ENCODE measurements around the gene DCDC1.

DCDC1 gene

DNA sequence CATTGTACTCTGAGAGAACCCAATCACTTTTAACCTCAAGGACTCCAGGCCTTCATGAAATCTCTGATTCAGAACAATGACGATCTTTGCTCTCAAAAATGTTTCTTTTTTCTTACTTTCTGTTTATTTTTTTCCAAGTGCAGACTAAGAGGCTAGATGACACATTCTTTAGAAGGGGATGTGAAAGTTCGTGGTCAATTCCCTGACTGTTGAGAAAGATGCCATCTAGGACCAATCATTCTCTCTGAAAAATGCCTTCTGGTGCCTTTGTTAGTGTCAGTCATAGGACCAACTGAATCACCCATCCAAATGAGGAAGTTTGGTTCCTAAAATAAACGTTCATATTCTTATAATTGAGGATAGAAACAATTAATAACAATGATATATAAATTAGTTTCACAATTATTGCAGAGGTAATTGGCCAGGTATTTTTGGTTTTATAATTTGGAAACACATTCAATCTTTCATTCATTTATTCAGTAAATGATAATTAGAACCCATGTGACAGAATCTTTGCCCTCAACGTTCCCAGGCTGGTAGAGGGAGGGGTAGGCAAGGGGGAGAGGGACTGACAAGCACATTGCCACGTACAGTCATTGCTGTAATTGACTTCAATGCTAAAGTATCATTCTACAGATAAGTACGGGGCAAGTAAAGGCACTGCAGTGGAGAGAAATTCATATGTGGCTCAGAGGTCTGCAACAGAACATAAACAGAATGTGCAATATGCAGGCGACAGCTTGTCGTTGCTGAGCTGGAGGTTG lies 450.0 kb downstream of the DCDC1 start:
- in situ Hi-C loops (cut with HindIII; ENCODE audit: low sequenced_read_pairs): loop anchor here (10.0 kb wide), 1 partner anchor 585 kb away; no protein-coding TSS in a partner anchor

GRCh38 chr11:30917859-30918478 lies 451.6 kb downstream of the DCDC1 start:
- in situ Hi-C loops (cut with HindIII; ENCODE audit: low sequenced_read_pairs): loop anchor here (10.0 kb wide), 1 partner anchor 583 kb away; no protein-coding TSS in a partner anchor

DNA sequence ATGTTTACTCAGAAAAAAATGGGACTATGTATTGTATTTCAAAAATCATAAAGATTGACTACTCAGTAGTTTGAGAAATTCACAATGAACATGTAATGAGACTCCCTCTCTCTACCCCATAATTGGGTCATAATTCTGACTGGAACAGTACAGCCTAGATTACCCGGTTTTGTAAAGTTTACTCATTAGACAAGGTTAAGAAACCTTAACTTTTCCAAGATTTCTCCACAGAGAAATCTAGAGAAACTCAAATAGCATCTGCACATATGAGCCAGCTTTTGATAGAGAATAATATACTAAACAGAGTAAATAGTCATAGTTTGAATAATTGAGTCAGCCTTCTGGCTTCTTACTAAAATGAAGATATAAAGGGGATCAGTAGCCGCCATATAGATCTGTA lies 452.3 kb downstream of the DCDC1 start:
- in situ Hi-C loops (cut with HindIII; ENCODE audit: low sequenced_read_pairs): loop anchor here (10.0 kb wide), 1 partner anchor 582 kb away; no protein-coding TSS in a partner anchor

- in situ Hi-C loops (cut with HindIII; ENCODE audit: low sequenced_read_pairs): loop anchor here (10.0 kb wide), 1 partner anchor 582 kb away; no protein-coding TSS in a partner anchor
Observed at GRCh38 chr11:30916764-30917163, 452.8 kb downstream of the DCDC1 start.

- in situ Hi-C loops (cut with HindIII; ENCODE audit: low sequenced_read_pairs): loop anchor here (10.0 kb wide), 1 partner anchor 579 kb away; no protein-coding TSS in a partner anchor
Observed at GRCh38 chr11:30914143-30914762, 455.3 kb downstream of the DCDC1 start.

GRCh38 chr11:30911247-30911646 lies 458.3 kb downstream of the DCDC1 start:
- in situ Hi-C loops (cut with HindIII; ENCODE audit: low sequenced_read_pairs): loop anchor here (10.0 kb wide), 1 partner anchor 576 kb away; no protein-coding TSS in a partner anchor

DNA sequence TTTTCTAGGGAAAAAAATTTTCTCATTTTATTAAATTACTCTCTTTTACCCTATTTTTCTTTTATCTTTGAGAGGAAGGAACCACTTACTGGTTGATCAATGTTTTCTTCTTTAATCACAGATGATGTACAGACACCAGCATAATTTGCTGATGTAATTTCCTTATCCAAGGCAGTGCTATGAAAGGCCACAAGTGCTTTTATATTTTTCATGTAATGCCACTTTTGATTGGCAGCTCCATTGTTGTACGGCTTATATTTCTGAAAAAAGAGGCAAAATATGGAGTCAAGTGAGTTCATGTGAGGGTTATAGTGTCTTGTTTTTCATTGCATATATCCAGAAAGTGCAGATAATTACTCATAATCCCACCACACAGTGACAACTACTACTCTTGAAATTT lies 460.7 kb downstream of the DCDC1 start:
- in situ Hi-C loops (cut with HindIII; ENCODE audit: low sequenced_read_pairs): no loop called here

- in situ Hi-C loops (cut with HindIII; ENCODE audit: low sequenced_read_pairs): no loop called here
Observed at GRCh38 chr11:30908272-30908671, 461.3 kb downstream of the DCDC1 start.

DNA sequence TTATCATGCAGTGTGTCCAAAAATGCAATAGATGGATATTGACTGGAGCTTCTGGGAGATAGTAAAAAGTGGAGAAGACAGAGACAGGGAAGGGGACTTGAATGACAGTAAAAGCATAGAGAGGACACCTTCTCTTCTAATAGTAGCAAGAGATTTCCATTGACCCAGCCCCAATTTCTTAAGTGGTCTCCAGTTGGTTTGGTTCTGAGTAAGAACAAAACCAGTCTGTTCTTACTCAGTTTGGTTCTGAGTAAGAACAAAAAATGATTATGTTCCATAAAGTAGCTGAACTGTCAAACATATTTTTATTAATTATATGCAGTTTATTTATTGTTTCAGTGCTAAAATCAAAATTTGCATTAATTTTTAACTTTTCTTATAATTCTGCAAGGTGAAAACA lies 466.6 kb downstream of the DCDC1 start:
- in situ Hi-C loops (cut with HindIII; ENCODE audit: low sequenced_read_pairs): no loop called here

DNA sequence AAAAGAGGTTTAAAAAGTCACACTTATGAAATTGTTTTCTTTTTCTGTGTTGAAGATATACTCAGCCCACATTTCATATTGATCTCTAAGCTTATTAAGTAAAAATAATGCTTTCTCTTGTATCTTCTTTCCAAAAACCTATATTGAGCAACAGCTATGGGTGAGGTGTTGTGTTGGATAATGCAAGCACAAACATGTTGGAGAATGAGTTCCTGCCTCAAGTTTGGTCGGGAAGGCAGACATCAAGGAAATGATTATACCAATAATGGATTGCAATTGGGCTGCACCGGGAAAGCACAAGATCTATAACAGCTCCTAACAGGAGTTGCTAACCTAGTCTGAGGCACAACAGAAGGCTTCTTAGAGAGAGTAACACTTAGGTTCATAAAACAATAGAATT lies 474.5 kb downstream of the DCDC1 start:
- in situ Hi-C loops (cut with HindIII; ENCODE audit: low sequenced_read_pairs): no loop called here

GRCh38 chr11:30893318-30893717 lies 476.2 kb downstream of the DCDC1 start:
- in situ Hi-C loops (cut with HindIII; ENCODE audit: low sequenced_read_pairs): no loop called here

DNA sequence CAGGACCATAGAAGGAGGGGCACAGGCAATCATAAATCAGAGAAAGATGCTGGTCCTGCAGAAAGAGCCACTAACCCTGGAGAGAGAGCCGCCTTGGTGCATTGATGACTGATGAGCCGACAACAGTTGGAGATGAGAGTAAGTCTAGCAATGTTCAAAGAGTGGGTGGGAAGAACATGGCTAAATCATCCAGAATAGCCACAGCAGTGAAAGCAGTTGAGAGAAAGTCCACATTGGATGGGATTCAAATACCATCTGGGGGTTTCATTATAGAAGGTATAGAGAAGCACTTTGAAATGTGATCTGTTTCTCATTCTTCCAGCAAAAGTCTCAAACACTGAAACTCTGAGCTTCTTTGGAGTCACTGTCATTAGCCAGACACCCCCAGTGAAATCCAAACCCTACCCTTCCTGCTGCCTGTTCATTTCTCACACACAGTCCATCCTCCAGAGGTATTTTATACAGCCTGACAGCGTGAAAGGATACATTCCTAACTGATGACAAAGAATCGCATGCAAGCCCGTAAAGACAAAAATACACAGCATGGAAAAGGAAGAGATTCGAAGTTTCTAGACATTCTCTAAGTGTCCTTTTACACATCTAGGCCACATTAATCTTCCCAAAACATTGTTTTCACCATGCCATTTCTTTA lies 480.3 kb downstream of the DCDC1 start:
- in situ Hi-C loops (cut with HindIII; ENCODE audit: low sequenced_read_pairs): no loop called here

DNA sequence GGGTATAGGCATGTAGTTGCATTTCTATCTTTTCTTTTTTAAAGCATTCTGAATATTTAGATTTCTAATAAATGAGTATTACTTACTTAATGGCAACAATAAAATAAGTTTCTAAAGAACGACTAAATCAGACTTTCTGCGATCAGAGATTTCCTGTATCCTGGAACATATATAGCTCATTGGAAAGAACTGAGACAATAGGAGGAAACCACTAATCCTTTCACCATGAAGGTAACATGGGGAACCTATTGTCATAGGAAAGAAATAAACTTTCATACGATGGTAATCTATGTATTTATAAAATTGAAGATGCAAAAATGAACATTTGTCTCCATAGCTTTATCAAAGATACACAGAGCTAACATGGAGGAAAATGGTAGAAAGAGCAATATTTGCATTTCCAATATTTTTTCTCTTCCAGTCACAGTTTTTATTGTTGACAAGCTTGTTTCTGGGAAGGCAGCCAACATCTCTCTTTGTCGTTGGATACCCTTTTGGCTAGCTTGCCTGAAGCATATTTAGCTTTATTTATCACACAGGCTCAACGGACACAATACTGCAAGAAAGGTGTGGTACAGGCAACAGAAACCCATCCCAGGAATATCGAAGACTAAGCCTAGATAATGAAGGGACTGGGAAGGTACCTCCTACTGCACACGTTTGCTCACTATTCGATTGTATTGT lies 490.1 kb downstream of the DCDC1 start:
- in situ Hi-C loops (cut with HindIII; ENCODE audit: low sequenced_read_pairs): no loop called here

DNA sequence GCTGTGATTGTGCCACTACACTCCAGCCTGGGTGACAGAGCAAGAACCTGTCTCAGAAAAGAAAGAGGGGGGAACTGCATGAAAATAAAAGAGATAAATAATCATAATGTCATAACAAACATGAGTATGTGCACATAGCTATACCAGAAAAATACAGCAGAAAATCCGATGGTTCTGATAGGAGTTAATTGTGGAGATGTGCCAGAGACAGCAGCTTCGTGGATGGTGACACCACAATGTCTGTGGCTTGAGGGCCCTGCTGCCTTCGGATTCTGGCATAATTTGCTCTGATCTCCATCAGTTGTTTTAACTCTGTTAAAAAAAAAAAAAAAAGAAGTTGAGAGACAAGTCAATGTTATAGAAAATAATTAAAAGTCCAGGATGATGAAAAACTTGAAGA lies 491.1 kb downstream of the DCDC1 start:
- in situ Hi-C loops (cut with HindIII; ENCODE audit: low sequenced_read_pairs): no loop called here

DNA sequence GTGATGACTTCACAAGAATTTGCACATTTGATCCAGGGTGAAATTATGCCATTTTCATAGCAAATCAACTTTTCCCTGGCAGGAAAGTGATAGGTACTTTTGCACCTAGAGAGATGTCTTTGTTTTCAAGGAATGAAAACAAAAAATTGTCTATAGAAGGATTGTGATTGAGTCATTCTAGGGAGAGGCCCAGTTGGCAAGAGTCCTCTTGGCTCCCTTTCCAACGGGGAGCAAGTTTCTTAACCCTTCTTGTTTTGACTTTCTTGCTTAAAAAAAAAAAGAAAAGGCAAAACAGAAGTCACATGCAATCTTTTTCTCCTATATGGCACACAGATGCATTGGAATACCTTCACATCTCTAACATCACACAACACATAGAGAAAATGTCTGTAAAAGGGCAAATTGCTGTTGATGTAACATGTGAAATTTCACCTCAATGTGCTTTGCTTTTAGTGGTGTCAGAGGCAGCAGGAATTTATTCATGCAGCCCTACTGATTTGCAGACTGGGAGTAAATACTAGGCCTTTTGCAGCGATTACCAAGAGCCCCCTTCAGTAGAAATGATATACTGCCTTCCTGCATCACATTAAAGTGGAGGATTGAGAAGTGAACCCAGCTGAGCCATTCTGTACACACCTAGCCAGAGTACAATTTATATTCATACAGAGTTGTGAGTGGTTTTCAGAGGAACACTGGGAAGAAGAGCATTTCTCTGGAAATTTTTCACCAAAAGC lies 492.7 kb downstream of the DCDC1 start:
- in situ Hi-C loops (cut with HindIII; ENCODE audit: low sequenced_read_pairs): no loop called here

DNA sequence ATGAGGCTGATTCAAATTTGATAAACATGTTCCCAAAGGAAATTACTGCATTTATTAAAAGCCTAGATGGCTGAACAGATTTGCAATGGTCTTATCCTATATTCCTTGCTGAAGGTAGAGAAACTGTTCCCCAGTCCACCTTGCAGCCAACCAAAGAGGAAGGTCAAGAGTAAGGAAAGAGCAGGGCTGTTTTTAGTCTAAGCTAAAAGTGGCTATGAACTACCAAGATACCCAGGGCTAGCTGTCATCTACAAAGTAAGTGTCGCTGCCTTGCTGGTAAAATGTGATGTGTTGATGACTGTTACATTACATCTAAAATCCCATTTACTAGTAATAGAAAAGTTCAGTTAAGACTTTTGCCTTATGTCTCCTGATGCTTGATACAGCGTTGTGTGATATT lies 493.3 kb downstream of the DCDC1 start:
- in situ Hi-C loops (cut with HindIII; ENCODE audit: low sequenced_read_pairs): no loop called here

- in situ Hi-C loops (cut with HindIII; ENCODE audit: low sequenced_read_pairs): no loop called here
Observed at GRCh38 chr11:30875806-30876205, 493.7 kb downstream of the DCDC1 start.

GRCh38 chr11:30873924-30874610 lies 495.5 kb downstream of the DCDC1 start:
- in situ Hi-C loops (cut with HindIII; ENCODE audit: low sequenced_read_pairs): no loop called here

- in situ Hi-C loops (cut with HindIII; ENCODE audit: low sequenced_read_pairs): no loop called here
Observed at GRCh38 chr11:30868626-30869081, 500.9 kb downstream of the DCDC1 start.

All from endothelial cell of hepatic sinusoid (primary cell).